Measurements from ENCODE around the gene ALK.

DNA sequence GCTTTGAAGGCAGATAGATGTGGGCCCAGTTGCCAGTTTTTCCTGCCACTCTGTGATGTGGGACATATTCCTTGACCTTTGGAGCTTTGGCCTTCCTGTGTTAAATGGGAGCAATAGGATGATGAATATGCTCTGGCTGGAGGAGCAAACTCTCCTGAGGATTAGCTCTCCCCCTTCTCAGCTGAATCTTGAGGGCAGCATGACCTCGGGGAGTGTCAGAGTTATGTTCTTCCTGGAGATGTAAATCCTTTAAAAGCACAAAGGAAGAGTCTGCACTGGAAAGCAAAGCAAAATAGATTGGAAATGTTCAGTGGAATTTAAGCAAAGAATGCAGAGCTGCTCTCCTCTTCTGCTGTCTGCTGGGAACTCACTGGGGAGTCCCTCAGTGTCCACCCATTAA lies 160.1 kb downstream of the ALK start:
- TF ChIP-seq, protein P1, sequence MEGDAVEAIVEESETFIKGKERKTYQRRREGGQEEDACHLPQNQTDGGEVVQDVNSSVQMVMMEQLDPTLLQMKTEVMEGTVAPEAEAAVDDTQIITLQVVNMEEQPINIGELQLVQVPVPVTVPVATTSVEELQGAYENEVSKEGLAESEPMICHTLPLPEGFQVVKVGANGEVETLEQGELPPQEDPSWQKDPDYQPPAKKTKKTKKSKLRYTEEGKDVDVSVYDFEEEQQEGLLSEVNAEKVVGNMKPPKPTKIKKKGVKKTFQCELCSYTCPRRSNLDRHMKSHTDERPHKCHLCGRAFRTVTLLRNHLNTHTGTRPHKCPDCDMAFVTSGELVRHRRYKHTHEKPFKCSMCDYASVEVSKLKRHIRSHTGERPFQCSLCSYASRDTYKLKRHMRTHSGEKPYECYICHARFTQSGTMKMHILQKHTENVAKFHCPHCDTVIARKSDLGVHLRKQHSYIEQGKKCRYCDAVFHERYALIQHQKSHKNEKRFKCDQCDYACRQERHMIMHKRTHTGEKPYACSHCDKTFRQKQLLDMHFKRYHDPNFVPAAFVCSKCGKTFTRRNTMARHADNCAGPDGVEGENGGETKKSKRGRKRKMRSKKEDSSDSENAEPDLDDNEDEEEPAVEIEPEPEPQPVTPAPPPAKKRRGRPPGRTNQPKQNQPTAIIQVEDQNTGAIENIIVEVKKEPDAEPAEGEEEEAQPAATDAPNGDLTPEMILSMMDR (tag by site-specific recombination; IDR thresholded peaks at IDR 0.05), result no peak
- TF ChIP-seq, protein P2, sequence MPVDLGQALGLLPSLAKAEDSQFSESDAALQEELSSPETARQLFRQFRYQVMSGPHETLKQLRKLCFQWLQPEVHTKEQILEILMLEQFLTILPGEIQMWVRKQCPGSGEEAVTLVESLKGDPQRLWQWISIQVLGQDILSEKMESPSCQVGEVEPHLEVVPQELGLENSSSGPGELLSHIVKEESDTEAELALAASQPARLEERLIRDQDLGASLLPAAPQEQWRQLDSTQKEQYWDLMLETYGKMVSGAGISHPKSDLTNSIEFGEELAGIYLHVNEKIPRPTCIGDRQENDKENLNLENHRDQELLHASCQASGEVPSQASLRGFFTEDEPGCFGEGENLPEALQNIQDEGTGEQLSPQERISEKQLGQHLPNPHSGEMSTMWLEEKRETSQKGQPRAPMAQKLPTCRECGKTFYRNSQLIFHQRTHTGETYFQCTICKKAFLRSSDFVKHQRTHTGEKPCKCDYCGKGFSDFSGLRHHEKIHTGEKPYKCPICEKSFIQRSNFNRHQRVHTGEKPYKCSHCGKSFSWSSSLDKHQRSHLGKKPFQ (tag by site-specific recombination; IDR thresholded peaks at IDR 0.05), result no peak
- TF ChIP-seq ZNF768 (tag by site-specific recombination; IDR thresholded peaks at IDR 0.05), result no peak
- no peak for TF ChIP-seq ZNF10 (tag by site-specific recombination; IDR thresholded peaks at IDR 0.05)
- TF ChIP-seq SP2 (tag by site-specific recombination; IDR thresholded peaks at IDR 0.05), result no peak
- TF ChIP-seq ZNF121 (tag by site-specific recombination; IDR thresholded peaks at IDR 0.05), result no peak
- TF ChIP-seq ZNF560 (tag by site-specific recombination; IDR thresholded peaks at IDR 0.05; ENCODE audit: borderline replicate concordance), result no peak
- no peak for TF ChIP-seq ZNF777 (tag by site-specific recombination; IDR thresholded peaks at IDR 0.05; ENCODE audit: borderline replicate concordance)
- no peak for TF ChIP-seq ZNF223 (tag by site-specific recombination; IDR thresholded peaks at IDR 0.05)

All from HEK293 (cell line).